Spleen (tissue), 7 donors: ENCODE data around the gene NUMB.
A peak's percentile ranks its signal among the peaks of the same experiment; 100 is the strongest.

Experiments
- CTCF ChIP-seq, 11 experiments: fragments of 200-600 bp in 7 of 11; fragments of 450-650 bp in 4 of 11; sonication (generic) in 4 of 11; IDR thresholded peaks in 8 of 11; conservative IDR thresholded peaks in 3 of 11; 1 replicate in 7 of 11; 2 replicates in 4 of 11; pipeline versions ENCODE4 v1.4.0 to v1.8.0; 2016 to 2021; ENCODE audit warnings: antibody characterized with exemption in 11 of 11, inconsistent platforms in 4 of 11, mild to moderate bottlenecking in 1 of 11
- POLR2A ChIP-seq, 3 donors: fragments of 450-650 bp; IDR thresholded peaks; one replicate each; pipeline ENCODE4 v1.5.1; 2017; ENCODE audit warnings: antibody characterized with exemption in 3 of 3, mild to moderate bottlenecking in 1 of 3
- POLR2AphosphoS5 ChIP-seq, 3 donors: sonication (generic); formaldehyde crosslinking; IDR thresholded peaks; one replicate each; pipeline ENCODE4 v1.5.1; 2017; ENCODE audit warnings: antibody characterized with exemption in 3 of 3
- donor health status: DM: no; HTN: no; CAD: no; lungs with moderate emphysema.
- donor health status: DM: no; HTN: no; CAD: no.
- donor health status: DM: no; HTN: no; CAD: no.

- TF ChIP-seq CTCF (IDR thresholded peaks at IDR 0.05 in 8 of 11, conservative IDR thresholded peaks at IDR 0.05 in 3 of 11): no peak
- no peak for TF ChIP-seq POLR2A (IDR thresholded peaks at IDR 0.05)
- TF ChIP-seq POLR2AphosphoS5 (IDR thresholded peaks at IDR 0.05): peak in 2 of 3 donors; percentile 44 to 54
Observed at GRCh38 chr14:73237219-73237785, 221.0 kb downstream of the NUMB start, which contains the start of gene PAPLN.
